HPDE6-E6E7 (cell line): Measurements from ENCODE around the gene DEAF1.
A peak's percentile ranks its signal among the peaks of the same experiment; 100 is the strongest.
"Not testable (repeated sequence)": the region's sequence is repeated elsewhere in the genome, so short reads cannot be mapped to it uniquely, and the experiment has no call there.

Experiments
- DNase-seq: peaks from one replicate; pipeline ENCODE4 v3.0.0; 2011; ENCODE audit warnings: missing footprints; ENCODE audit errors: extremely low spot score

DEAF1 gene, protein sequence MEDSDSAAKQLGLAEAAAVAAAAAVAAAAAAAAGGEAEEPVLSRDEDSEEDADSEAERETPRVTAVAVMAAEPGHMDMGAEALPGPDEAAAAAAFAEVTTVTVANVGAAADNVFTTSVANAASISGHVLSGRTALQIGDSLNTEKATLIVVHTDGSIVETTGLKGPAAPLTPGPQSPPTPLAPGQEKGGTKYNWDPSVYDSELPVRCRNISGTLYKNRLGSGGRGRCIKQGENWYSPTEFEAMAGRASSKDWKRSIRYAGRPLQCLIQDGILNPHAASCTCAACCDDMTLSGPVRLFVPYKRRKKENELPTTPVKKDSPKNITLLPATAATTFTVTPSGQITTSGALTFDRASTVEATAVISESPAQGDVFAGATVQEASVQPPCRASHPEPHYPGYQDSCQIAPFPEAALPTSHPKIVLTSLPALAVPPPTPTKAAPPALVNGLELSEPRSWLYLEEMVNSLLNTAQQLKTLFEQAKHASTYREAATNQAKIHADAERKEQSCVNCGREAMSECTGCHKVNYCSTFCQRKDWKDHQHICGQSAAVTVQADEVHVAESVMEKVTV

DNA sequence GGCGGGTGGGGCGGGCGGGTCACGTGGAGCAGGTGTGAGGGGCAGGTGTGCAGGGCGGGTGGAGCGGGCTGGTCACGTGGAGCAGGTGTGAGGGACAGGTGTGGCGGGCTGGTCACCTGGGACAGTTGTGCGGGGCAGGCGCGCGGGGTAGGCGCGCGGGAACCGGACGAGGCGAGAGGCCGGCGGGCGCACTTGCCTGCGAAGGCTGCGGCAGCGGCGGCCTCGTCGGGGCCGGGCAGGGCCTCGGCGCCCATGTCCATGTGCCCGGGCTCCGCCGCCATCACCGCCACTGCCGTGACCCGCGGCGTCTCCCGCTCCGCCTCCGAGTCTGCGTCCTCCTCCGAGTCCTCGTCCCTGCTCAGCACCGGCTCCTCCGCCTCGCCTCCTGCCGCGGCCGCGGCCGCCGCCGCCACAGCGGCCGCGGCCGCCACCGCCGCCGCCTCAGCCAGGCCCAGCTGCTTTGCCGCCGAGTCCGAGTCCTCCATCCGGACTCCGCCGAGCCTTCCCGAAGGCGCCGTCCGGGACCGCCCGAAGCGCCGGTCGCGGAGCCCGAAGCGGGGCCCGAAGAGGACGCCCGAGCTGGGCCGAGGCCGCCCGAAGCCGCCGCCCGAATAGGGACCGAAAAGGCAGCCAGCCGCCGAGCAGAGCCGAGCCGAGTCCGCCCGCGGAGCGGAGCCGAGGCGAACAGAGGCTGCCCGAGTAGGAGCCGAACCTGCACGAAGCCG is at the start of gene DEAF1:
Gene DEAF1, minus strand, starts transcription at position 660 of the 725 bp plus-strand sequence. Its CDS starts 175 bp downstream, at position 485.
- DNase-seq = no peak

DNA sequence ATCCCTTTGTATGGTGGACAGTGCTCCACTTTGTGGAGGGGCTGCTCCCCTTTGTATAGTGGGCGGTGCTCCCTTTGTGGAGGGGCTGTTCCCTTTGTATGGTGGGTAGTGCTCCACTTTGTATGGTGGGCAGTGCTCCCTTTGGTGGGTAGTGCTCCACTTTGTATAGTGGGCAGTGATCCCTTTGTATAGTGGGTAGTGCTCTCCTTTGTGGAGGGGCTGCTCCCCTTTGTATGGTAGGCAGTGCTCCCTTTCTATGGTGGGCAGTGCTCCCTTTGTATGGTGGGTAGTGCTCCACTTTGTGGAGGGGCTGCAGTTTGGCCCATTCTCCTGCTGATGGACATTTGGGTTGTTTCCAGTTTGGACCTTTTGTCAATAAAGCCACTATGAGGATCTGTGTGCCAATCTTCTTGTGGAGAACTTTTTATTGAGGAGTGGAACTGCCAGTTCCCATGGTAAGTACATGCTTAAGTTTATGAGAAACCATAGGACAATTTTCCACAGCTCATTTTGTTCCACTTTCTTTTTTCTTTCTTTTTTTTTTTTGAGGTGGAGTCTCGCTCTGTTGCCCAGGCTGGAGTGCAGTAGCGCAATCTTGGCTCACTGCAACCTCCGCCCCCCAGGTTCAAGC is 47.7 kb upstream of the DEAF1 start:
- no peak for DNase-seq

DNA sequence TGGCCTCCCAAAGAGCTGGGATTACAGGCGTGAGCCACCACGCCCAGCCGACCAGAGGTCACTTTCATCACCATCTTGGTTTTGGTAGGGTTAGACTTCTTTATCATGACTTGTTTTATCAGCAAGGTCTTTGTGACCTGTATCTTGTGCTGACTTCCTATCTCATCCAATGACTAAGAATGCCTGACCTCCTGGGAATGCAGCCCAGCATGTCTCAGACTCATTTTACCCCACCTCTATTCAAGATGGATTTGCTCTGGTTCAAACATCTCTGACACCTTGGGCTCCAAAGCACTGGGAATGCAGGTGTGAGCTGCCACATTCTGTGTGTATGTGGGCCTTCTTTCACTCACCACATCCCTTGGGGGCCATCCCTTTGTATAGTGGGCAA is 47.1 kb upstream of the DEAF1 start:
- DNase-seq = no peak

DNA sequence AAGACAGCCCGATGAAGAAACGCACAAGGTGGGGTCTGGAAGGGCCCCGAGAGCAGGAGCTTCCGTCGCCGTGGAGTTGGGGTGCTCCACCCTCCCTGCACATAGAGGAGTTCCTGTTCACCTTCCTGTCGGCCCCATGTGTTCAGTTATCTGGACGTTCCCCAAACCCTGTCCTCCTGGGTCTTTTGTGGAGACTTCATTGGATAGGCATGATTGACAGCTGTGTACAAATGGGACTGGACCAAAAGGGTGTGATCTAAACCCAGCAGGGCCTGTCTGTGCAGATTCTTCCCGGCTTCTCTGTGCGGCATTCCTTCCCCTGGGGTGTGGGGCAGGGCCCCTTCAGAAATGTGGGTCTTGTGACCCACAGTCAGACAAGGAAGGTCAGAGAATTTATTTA is 42.9 kb upstream of the DEAF1 start:
- DNase-seq = not testable (repeated sequence)

DNA sequence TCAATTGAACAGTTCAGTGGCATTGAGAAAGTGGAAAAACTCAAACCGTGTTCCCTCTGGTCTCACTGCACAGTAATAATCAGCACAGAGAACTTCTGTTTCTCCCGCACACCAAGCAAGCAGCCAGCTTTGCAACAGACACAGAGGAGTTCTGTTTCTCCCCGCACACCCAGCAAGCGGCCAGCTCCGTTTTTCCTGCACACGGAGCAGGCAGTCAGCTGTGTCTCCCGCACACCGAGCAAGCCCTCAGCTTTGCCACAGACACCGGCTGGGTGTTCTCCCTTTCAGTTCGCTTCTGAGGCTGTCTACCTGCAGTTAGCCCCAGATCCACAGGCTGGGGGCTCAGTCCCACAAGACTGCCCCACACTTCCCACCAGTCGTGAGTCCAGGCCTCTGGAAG is 42.3 kb upstream of the DEAF1 start:
- DNase-seq = no peak

DNA sequence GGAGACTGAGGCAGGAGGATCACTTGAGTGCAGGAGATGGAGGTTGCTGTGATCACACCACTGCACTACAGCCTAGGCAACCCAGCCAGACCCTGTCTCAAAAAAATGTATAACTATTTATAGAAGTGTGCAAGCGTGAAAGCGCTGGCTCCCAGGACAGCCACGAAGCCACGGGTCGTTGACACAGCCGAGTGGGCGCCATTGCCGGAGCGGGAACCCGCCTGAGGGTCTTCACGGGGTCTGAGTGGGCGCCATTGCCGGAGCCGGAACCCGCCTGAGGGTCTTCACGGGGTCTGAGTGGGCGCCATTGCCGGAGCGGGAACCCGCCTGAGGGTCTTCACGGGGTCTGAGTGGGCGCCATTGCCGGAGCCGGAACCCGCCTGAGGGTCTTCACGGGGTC is 39.5 kb upstream of the DEAF1 start:
- DNase-seq = not testable (repeated sequence)

DNA sequence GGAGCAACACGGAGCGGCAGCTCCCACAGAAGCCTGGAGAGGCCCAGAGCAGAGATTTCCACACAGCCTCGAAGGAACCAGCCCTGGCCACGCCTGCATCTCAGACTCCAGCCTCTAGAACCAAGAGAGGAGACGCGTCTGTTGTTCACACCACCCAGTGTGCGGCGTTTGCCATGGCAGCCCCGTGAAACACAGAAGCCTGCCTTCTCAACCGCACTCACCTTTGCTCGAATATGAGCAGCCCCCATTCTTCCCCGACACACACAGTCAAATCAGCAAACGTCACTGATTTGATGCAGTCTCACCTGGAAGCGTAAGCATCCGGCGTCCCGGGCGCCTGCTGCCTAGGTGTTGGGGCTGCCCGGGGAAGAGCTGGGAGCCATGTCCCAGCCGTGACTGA is 38.0 kb upstream of the DEAF1 start:
- no peak for DNase-seq

DNA sequence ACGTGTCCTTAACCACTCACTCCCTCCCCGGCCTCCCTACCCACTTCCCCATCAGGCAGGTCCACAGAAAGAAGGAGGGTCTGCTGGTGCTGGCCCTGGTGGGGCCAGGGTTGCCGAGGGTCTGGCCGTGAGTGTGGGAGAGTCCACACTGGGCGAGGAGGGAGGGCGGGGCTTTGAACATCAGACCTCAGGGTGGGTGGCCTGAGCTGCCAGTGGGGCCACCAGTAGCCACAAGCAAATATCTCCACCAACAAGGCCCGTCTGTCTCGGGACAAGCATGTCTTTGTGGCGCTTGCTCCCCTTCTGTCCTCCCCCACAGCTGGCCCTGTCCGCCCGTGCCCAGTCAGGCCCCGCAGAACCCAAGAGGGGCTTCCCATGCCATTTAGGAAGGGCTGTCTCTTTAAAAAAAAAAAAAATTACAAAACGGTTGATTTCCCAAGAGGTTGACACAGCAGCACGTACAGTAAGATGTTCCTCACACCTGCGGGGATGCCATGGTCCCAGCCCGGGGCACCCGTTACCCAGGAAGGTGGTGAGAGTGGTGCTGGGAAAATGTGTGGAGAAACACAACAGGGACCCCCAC is 34.6 kb upstream of the DEAF1 start:
- DNase-seq = no peak

DNA sequence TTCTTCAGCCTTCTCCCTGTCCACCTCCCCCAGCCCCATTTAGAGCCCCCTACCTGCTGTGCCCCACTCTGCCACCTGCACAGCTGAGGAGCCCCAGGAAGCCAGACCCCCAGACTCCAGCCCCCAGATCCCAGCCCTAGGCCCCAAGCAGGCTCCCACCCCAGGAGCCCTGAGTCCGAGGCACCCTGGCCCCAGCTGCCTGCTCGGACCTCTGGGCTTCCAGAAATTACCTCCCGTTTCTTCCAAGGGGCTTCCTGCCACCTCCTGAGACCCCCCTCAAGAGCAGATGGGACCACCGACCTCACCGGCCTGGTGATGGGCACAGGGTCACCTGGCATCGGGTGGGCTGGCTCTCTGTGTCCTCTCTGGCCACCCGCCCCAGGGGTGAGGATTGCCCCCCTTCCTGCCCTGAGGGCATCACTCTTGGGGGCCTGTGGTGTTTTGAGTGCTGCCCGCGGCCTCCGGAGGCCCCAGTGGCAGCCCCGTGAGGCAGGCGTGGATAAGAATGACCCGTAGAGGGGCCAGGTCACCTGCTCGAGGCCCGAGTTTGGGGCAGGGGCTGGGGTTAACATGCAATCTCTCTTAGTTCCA is 34.0 kb upstream of the DEAF1 start:
- DNase-seq = no peak

DNA sequence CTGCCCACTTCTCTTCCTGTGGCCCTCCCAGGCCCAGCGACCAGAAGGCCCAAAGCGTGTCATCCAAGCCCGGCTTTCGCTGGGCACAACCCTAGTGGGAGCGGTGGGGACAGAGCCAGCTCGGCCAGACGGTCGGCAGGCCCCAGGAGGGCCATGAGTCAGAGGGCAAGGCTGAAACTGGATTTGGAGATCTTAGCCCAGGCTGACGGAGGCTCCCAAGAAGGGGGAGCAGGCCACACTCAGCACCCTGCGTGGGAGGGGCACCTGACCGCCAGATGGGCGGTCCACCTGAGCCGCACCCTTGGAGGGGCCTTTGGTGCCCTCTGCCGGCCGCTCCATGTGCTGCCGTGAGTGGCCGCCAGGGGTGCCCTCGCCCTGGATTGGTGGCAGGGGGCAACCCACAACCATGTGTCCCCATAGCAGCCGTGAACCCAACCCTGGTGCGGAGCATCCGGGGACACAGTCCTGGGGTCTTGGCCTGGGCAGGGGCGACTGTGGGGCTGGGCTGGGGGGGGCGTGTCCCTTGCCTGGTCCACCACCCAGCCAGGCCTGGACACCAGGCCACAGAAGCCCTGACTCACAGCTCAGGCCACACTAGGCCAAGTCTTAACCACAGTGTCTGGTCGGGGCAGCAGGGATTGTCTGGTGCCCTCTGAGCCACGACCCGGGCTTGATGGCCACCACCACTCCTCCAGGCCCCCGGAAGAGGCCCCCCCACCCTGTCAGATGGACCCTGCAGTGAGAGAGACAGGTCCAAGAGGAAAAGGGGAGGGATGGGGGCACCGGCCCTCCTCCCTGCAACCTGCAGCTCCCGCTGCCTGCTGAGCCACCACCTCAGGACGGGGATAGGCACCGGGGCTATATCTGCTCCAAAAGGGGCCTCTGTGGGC is 33.1 kb upstream of the DEAF1 start:
- peak; percentile 95 for DNase-seq

DNA sequence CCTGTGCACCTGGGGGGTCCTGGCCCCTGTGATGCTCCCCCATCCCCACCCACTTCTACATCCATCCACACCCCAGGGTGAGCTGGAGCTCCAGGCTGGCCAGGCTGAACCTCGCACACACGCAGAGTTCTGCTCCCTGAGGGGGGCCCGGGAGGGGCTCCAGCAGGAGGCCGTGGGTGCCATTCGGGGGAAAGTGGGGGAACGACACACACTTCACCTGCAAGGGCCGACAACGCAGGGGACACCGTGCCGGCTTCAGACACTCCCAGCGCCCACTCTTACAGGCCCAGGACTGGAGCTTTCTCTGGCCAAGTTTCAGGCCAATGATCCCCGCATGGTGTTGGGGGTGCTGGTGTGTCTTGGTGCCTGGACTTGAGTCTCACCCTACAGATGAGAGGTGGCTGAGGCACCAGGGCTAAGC is 32.3 kb upstream of the DEAF1 start:
- no peak for DNase-seq

DNA sequence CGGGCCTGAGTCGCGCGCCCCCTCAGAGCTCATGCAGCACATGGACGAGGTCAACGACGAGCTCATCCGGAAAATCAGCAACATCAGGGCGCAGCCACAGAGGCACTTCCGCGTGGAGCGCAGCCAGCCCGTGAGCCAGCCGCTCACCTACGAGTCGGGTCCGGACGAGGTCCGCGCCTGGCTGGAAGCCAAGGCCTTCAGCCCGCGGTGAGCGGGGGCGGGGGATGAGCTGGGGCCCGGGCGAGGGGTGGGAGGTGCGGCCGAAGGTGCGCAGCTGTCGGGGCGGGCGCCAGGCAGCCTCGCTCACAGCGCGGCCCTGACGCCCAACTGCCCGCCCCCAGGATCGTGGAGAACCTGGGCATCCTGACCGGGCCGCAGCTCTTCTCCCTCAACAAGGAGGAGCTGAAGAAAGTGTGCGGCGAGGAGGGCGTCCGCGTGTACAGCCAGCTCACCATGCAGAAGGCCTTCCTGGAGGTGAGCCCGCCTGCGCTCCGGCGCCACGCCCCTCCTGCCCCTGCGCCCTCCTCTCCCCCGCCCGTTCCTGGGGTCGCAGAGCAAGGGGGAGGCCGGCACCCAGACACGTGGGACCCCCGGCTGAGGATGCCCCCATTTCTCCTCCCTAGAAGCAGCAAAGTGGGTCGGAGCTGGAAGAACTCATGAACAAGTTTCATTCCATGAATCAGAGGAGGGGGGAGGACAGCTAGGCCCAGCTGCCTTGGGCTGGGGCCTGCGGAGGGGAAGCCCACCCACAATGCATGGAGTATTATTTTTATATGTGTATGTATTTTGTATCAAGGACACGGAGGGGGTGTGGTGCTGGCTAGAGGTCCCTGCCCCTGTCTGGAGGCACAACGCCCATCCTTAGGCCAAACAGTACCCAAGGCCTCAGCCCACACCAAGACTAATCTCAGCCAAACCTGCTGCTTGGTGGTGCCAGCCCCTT is 31.5 kb upstream of the DEAF1 start:
- DNase-seq = peak; percentile 76

DNA sequence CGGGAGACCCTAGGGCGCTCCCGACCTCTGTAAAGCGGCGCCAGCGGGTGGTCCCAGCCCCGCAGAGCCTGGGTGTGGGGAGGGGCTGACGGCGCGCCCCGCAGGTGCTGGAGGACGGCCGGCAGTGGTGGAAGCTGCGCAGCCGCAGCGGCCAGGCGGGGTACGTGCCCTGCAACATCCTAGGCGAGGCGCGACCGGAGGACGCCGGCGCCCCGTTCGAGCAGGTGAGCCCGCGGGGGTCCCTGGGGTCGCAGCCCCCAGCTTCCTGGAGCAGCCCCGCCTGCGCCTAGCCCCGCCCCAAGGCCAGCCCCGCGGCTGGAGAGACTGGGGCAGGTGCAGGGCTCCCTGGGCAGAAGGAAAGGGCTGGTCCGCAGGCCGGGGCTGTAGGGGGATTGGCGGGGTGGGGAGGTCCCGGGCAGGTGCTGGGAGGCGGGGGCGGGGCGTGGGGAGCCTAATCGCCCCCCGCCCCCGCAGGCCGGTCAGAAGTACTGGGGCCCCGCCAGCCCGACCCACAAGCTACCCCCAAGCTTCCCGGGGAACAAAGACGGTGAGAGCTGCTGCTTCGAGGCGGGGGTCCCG is 30.7 kb upstream of the DEAF1 start:
- DNase-seq = no peak

DNA sequence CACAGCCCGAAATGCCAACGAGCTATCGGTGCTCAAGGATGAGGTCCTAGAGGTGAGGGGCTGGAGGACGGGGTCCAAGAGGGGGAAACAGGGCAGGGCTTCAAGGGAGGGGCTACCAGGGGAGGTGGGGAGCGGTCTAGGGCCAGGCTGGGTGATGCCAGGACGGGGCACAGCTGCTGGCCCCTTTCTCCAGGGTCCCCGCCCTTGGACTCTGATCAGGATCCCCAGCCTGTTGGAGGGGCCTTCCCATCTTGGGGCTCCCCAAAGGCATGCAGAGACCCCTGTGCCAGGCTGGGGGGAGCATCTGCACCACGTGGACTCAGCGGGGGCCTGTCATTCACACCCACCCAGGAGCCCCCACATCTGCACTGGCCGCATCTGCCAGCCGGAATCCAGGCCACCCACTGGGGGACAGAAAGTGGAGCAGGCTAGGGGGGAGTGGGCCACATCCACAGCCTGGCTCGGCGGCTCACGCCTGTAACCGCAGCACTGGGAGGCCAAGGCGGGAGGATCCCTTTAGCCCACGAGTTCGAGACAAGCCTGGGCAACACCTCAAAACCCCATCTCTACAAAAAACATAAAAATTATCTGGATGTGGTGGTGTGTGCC is 29.9 kb upstream of the DEAF1 start:
- DNase-seq = no peak

DNA sequence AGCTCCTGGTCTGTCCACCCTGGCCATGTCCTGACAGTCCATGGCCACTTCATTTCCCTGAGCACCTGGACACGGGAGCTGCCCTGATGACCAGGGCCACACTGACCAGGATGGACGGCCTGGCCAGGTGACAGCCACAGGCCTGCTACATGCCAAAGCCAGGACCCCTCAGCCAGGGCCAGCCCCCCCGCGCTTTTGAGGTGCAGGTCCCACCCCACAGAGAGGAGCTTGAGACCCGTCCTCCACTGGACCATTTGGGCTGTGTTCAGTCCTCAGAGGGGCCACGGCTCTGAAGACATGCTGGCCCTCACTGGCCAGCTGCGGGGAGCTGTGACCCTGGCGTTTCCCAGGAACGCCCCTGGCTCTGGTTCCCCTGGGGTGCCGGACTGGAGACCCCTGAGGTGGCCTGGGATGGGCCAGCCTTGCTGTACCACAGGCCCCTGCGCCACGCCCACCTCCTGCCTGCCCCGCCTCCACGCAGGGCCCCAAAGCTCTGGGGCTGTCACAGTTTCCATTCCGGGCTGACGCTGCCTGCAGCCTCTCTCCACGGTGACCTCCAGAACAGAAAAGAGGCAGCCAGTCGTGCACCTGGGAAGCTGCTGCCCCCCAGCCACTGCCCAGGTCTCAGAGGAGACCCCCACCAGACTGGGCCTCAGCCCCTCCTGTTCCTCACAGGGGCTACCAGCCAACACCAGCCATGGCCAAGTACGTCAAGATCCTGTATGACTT is 29.2 kb upstream of the DEAF1 start:
- DNase-seq = no peak

DNA sequence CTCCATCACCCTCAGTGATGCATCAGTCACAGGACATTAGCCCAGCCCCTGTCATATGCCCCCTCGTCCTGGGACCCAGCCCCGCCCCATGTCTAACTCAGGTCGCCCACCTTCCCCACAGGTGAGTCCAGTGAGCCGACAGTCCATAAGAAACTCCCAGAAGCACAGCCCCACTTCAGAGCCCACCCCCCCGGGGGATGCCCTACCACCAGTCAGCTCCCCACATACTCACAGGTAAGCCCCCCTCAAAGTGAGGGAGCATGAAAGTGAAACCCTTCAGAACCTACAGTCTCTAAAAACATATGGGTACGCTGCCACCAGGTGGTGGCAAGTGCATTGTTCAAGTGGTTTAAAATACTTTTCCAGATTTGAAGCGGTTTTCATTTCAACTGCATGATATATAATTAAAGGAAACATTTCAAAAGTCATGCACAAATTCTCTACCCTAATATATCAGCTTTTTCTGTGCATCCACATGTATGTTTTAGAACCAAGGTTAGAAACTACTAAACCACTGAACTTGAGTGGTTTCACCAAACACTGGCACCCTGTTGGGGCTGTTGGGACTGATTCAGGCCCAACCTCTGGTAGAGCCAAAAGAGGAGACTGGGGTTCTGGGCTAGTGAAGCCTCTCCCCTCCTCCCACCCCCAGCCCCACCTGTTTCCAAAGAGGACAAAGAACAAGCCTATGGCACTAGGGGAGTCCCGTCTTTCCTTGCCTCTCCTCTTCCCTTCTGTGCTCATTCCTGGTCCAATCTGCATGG is 28.3 kb upstream of the DEAF1 start:
- DNase-seq = no peak

DNA sequence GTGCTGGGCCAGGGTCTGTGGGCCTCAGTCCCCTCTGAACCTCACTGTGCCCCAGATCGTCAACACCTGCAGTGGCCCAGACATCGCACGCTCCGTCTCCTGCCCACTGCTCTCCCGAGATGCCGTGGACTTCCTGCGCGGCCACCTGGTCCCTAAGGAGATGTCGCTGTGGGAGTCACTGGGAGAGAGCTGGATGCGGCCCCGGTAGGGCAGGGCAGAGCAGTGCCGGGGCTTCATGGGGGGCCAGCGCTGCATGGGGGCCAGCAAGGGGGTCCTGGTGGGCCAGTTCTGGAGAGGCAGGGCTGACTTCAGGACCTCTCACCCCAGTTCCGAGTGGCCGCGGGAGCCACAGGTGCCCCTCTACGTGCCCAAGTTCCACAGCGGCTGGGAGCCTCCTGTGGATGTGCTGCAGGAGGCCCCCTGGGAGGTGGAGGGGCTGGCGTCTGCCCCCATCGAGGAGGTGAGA is 27.4 kb upstream of the DEAF1 start:
- no peak for DNase-seq
